GM19468 (cell line): ENCODE measurements around the gene SMURF1.

Source experiments
- ATAC-seq: cut with Tn5 transposase; IDR thresholded peaks from one replicate; pipeline ENCODE4 v1.9.1; 2021; ENCODE audit warnings: mild to moderate bottlenecking, moderate library complexity, moderate number of reproducible peaks; ENCODE audit not compliant: unreplicated experiment; ENCODE audit errors: extremely low read depth

SMURF1 gene

DNA sequence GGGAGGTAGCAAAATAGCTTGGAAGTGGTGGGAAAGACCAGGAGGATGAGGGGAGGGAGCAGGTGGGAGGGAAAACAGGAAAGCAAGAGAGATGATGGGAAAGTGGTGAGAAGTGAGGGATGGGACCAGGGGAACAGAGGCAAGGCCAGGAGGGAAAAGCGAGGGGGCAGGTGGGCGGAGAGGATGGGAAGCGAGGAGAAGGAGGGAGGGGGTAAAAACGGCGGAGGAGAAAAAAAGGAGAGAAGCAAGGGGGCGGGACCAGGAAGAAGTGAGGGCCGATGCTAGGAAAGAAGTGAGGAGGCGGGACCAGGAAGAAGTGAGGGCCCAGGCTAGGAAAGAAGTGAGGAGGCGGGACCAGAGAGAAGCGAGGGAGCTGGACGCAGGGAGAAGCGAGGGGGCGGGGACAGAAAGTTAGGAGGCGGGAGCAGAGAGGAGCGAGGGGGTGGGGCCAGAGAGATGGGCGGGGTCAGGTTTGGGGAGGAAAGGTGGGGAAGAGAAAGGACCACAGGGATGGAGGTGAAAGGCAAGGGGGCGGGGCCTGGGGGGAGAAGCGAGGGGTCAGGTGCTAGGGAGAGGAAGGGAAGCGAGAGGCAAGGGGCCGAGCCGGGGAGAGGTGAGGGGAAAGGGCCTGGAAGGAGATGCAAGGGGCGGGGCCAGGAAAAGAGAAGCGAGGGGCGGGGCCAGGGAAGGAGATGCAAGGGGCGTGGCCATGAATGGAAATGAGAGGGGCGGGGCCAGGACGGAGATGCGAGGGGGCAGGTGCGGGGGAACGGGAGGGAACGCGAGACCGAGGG lies 984 bp downstream of the SMURF1 start:
- no peak for ATAC-seq

DNA sequence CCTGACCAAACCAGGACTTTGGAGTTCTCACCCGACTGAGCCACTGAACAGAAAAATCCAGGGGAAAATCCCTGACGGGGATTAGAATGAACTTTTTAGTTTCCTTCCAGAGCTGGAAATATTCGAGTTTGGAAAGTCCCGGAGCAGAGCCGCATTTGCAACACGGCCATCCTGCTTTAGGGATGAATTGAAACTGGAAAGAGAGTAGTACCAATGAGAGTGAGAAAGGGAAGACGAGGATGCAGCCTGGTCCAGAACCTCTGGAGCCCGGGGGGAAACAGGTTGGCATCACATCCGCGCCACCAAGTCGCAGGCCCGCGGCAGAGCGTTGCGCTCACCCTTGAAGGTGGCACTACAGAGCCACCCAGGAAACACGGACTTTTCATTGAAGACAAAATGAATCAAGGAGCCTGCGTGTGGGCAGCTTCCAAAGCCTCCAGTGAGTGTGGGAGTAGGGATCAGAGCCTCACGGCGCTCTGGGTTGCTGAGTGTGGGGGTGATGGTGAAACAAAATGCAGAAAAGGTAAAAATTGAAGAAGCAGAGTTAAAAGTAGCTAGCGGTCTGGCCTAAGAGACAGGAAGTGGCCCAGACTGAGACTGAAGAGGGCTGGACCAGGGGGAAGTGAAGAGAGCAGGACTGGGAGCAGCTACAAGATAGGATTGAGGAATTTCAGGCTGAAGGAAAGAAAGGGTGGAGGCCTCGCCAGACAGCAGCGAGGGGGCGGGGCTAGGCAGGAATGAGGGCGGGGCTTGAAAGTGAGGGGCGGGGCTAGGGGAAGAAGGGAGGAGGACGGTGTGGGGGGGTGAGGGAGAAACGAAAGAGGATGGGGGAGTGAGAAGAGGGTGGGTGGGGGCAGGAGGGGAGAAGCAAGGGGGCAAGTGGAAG lies 1.8 kb downstream of the SMURF1 start:
- no peak for ATAC-seq

DNA sequence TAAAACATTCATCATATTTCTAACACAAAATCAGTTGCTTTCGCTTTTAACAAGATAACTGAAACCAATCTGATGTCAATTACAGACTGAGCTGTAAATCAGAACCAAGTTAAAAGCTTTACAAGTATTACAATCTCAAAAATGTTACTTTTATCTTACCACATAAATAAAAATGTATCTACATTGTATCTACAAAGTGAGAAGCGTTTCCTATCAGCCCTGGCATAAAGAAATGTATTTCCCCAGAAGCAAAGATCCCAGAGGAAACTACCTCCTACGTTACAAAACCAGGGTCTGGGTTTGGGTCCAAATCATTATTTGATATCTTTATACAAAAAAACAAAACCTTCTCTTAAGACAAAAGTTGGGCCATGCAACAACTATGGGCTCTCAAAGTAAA lies 2.6 kb downstream of the SMURF1 start:
- no peak for ATAC-seq

DNA sequence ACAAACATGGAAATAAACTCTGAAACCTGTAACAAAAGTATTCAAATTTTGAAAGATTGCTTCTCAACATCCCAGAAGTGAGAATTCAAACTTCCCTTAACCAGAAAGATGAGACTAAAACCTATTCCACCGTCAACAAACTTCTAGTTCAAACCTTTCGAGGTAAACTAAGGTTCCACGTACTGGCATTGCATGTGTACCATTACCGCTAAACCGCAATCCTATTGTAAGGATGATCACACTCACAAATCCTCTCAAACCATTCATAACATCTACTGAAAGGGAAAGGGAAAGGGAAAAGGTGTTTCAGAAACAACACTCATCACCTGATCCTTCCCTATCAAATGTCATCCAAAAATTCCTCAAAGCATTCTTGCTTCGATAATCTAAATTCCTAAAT lies 3.1 kb downstream of the SMURF1 start:
- ATAC-seq, result no peak

DNA sequence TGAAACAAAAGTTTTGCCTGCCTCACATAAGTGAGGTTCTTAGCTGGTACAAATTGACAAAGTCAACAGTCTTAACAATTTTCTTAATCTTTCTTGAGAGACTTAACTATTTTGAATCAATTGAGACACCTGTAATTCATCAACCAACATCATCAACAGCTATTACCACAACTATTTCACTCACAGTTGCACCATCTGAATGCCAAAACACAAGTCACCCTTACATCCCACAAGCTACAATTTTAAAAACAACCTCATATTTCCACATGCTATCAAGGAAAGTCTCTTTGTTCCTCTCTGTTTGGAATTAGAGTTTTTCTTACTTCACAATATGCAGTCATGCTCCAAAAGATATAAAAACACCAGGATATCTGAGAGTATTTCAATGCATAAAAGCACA lies 4.9 kb downstream of the SMURF1 start:
- no peak for ATAC-seq

DNA sequence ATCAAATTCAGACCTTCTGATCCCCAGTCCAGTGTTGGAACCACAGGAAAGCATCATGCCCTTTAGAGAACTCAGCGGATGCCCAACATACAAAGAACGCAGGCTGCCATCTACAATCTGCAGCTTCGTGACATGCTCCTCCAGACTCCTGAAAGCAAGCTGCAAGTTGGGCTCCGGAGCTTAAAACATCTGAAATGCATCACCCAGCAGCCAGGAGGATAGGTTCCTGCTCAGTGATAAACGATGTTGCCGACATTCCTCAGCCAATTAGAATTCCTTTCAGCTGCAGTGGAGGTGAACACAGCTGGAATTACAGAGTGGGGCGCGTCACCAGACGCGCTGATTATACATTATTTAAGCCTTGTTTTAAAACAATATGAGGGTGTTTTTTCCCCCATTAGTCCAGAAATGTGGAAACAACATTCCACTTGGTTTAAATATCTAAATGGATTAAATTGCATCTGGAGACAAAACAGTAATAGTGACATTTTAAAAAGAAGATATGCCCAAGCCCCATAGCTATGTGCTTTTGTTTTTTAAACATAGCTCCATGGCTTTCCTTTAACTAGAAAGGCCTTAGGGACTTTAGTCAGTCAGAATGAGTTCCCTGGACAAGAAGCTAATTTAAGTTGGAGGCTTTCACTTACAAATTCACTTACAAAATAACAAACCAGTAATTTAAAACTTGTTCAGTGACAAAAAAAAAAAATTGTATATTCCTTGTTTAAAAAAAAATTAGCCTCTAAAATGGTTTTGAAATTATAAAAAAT lies 6.3 kb downstream of the SMURF1 start:
- no peak for ATAC-seq

DNA sequence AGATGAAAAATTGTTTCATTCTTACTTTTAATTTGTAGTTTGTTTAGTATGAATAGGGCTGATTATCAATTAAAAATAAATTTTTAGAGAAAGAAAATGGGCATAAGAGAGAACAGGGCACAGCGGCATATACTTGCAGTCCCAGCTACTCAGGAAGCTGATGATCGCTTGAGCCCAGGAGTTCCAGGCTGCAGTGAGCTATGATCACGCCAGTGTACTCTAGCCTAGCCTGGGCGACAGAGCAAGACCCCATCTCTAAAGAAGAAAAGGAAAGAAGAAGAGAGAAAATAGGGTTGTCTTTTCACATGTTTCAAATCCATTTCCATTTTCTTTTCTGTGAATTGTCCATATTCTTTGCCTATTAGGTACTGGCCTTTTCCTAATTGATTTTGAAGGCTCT lies 8.0 kb downstream of the SMURF1 start:
- ATAC-seq, result no peak

DNA sequence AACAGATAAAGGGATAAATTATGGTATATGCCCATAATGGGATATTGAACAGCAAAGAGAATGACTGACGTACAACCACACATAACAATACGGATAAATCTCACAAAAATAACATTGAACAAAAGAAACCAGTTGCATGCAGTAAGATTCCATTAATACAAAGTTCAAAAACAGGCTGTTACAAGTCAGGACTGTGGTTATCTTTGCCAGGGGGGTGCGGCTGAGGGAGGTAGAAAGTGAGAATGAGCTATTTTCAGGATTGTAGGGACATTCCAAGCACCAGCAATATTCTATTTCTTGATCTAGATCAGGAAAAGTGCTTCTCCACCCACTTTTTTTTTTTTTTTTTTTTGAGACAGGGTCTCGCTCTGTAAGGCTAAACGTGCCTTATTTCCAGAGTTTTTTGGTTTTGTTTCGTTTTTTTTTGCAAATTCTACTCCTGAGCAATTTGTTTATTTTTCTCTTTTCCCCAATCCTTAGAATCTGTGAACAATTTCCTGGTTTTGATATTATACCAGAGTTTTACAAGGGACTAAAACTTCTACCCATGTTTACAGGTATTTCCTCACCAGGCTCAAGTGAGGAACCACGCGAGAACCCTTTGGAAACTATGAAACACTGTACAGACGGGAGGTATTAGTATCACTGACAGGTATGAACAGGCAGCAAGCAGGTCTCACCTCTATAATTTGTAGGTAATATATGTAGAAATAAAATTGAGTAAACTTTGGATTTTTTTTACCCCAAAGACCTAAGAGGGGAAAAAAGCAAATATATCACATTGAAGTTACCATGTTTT lies 9.9 kb downstream of the SMURF1 start:
- ATAC-seq, result no peak

DNA sequence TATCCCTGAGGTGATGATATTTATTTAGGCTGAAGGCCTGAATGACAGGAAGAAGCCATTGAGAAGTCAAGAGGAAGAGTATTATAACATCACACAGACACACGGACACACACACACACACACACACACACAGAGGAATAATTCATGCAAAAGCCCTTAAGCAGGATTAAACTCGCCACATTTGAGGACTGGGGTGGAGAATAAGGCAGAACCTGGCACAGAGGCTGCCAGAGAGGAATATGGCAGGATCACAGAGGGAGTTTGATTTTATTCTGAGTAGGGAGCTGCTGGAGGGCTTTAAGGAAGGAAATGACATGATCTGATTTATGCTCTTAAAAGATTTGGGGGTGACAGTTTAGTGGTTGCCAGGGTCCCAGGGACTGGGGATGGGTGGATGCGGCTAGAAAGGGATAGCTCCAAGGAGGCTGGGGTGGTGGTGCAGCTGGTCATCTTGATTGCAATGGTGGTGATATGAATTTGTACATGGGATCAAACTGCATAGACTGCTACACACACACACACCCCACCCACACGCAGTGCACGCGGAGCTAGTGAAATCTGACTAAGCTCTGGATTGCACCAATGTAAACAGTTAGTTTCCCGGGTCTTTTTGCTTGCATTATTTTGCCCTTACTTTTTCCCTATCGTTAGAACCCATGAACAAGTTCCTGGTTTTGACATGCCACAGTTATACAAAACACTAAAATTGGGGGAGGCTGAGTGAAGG lies 11.2 kb downstream of the SMURF1 start:
- ATAC-seq, result no peak

DNA sequence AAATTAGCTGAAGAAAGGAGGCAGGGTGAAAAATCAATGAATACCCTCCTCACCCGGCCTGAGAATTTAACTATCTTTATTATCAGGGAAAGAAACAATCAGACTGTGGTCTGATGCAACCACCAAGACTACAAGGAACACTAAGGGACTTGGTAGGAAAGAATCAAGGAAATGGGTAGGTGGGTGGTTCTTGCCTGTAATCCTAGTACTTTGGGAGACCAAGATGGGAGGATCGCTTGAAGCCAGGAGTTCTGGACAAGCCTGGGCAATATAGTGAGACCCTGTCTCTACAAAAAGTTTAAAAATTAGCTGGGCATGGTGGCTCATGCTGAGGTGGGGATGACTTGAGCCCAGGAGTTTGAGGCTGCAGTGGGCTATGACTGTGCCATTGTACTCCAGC lies 12.6 kb downstream of the SMURF1 start:
- ATAC-seq, result no peak

DNA sequence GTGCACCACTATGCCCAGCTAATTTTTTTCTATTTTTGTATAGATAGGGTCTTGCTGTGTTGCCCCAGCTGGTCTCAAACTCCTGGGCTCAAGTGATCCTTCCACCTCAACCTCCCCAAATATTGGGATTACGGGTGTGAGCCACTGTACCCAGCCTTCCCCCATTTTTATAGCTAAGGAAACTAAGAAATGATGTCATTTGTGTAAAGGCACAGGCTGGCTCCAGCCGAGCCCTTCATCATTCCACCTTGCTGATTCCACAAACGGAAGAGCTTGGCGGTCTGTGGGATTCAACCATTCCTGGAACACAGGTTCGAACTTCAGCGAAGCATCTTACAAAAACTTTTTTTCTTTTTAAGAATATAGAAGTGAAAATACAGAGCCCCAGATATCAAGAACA lies 14.4 kb downstream of the SMURF1 start:
- no peak for ATAC-seq

DNA sequence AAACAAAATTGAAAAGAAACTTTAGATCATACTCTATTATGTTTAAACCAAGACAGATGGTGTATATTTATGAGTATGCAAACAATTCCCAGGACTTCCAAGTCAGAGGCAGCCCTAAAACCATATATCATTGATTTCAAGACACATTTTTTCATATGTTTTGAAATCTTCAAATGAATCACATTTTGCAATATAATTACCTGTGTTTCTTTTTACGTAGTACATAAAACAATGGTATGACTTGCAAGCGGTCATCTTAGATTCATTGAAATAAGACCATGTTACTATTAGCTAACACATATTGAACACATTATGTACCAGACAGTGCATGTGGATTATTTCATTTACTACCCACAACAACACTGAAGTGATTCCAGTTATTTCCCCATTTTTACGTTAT lies 14.9 kb downstream of the SMURF1 start:
- no peak for ATAC-seq

DNA sequence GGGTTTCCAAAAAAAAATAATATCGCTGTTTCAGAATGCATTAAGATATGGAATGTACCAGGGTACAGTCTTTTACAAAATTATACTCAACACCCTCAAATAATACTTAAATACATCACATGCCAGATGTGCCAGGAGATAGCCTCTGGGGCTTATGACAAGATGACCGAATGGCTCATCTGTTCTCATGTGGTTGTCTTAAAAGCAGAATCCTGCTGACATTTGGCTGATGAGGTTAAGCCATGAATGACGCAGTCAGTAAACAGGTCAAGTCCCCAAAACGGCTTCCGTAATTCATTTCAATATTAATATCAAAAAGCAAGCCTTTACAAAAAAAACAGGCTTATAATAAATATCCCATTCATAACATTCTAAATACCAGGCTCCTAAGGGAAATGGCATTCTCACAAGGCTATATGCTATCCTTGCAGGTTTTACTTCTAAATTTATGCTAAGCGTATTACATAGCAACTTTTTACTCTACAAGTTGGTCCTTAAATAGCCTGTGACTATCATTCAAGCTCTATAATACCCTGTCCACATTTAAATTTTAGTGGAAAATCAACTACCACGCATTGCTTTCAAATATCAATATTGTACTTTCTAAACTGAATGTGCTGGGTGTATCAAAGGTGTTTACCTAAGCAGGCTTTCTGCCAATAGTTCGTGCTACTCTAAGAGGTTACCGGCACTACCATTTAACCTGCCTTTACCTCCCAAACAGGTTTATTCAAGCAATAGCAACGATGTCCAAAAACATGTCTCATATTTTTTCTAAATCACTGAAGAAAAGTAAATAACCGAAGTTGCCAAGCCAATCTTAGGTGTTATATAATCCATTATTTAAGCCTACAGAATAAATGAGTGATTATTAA lies 15.6 kb downstream of the SMURF1 start:
- no peak for ATAC-seq

DNA sequence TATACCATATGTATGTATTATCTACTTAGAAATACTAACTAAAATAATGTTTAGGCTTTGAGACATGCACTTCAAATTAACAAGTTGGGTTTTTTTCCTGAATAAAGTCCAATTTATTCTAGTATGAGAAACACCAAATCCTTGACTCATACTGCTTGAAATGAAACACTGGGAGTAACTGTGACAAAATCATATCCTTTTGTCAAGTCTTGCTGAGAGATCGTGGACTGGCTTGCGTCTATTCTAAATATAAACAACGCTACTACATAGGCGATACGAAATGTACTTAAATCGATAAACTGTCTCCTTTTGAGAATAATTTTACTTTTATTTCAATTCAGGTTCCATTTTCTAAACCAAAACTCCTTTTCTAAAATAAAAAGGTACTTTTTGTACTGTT lies 16.3 kb downstream of the SMURF1 start:
- ATAC-seq, result no peak

DNA sequence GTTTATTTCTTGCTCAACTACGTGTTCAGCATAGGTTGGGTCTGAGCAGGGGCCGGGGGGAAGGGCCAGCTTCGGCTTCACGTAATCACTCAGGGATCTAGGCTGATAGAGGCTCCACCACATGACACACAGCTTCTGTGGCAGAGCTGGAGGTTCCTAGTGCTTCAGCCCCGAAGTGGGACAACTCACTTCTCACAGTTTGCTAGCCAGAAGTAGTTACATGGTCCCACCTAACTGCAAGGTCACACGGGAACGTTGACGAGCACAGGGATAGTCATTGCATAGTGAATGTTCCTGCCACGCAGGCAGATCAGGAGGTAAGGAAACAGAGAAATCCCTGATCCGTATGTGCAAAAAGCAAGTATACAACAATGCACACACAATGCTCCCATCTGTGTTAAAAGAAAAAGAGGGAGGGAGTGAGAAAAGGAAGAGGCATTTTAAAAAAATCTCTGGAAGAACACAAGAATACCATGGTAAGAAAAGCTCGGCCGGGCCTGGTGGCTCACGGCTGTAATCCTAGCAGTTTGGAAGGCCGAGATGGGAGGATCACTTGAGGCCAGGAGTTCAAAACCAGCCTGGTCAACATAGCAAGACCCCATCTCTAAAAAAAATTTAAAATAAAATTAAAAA lies 16.9 kb downstream of the SMURF1 start:
- no peak for ATAC-seq

DNA sequence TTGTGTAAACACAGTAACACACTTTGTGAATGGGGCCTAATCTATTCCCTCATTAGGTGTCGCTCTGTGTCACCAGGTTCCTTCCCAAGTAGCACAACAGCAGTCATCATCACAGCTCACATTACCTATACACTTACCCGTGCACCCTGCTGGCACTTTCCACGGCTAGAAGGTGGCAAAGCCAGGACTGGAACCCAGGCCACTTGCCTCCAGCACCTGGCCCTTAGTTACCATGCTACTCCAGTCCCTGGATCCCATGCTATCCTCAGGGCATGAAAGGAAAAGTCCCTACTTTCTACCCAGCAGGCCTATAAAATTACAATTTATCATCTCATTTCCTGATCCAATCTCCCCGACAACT lies 18.4 kb downstream of the SMURF1 start:
- no peak for ATAC-seq

DNA sequence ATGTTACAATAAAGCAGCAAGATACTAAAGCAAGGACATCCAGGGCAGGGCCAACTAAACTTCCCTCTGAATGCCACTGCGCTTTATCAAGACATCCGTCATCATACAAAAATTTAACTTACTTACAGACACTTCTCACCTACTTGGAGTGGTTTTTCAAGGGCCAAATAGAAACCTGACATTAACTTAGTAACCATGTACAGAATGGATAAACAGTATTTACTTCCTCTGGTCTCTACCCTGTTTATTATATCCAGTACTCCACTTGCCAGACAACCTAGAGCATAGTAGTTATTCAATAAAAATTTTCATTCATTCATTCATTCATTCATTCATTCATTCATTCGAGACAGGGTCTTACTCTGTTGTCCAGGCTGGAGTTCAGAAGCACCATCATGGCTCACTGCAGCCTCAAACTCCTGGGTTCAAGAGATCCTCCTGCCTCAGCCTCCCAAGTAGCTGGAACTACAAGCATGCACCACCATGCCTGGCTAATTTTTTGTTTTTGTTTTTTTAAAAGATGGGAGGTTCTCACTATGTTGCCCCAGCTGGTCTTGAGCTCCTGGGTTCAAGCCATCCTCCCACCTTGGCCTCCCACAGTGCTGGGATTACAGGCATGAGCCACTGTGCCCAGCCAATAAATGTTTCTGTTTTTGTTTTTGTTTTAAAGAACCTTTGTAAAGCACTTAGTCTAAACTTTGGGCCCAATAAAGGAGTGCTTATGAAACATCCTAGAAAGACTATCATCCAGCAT lies 19.0 kb downstream of the SMURF1 start:
- no peak for ATAC-seq
